Chondrocyte (in vitro differentiated cells): ENCODE data around the gene ACSL6. TPM values are rescaled to one million over a fixed set of nuclear protein-coding genes. Genes with fewer than 3 reads are reported as not detected.
A peak's percentile ranks its signal among the peaks of the same experiment; 100 is the strongest.

Source experiments
- DNase-seq: peaks from one replicate; pipeline ENCODE4 v3.0.0; 2021; ENCODE audit warnings: mixed read lengths, low spot score
- H3K27ac Mint-ChIP-seq: one replicate; pipeline ENCODE4 v1.8.0; 2021; ENCODE audit warnings: mild to moderate bottlenecking, moderate library complexity, mixed read lengths; ENCODE audit not compliant: unreplicated experiment
- H3K27me3 Mint-ChIP-seq: 2 replicates; pipeline ENCODE4 v1.8.0; 2021; ENCODE audit warnings: low read depth, mixed read lengths
- H3K36me3 Mint-ChIP-seq: 2 replicates; pipeline ENCODE4 v1.8.0; 2021; ENCODE audit warnings: low read depth, mixed read lengths
- H3K4me1 Mint-ChIP-seq: 2 replicates; pipeline ENCODE4 v1.8.0; 2021; ENCODE audit warnings: low read depth, mild to moderate bottlenecking, mixed read lengths
- H3K4me3 Mint-ChIP-seq: one replicate; pipeline ENCODE4 v1.8.0; 2021; ENCODE audit warnings: mild to moderate bottlenecking, moderate library complexity, mixed read lengths; ENCODE audit not compliant: unreplicated experiment
- H3K9me3 Mint-ChIP-seq: 2 replicates; pipeline ENCODE4 v1.8.0; 2021; ENCODE audit warnings: low read depth, mixed read lengths
- total RNA-seq: library from RNA; stranded (reverse); gene quantifications from 3 replicates; pipeline ENCODE4 v1.2.1, GENCODE V29; 2021
- TF ChIP-seq, protein P1 (sequence below): fragments of 200-600 bp; sonication (generic); IDR thresholded peaks from 2 replicates; pipeline ENCODE4 v1.5.0; 2021; ENCODE audit warnings: antibody characterized with exemption, mild to moderate bottlenecking, moderate library complexity

The ACSL6 gene
- total RNA-seq, 1 donor from 2014 or later = not detected

DNA sequence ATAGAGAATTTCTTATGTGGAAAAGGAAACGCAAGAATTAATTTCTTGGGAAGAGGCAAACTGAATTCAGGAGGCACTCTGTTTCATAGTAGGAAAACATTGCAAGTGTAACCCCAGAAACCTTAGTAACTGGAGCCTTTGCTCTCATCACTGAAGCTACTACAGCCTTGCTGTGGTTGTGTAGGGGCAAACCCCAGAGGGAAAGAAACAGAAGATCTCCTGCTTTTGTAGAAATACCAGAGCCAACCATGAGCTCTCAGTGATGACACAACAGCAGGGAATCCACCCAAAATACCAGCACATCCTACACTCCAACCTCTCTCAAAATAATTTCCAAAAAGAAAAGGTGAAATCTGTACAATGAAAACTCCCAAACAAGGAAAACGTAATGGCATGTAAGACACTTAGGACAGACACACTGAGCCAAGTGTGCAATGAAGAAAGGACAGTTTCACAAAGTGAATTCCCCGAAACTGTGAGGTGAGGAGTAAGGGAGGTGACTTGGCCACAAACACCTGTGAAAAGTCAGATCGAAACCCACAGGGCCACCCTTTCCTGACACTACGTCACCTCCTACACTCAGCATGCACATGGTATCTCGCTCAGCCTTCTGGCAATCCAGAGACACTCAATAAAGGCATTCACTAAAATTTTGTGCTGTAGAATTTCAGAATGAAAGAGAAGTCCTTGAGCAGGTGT lies 8.5 kb upstream of the ACSL6 start:
- no peak for DNase-seq
- no peaks in the 10 kb centered on the region for H3K4me1 Mint-ChIP-seq
- no peaks in the 10 kb centered on the region for H3K36me3 Mint-ChIP-seq
- H3K4me3 Mint-ChIP-seq = no peak overlapping the region
- H3K27ac Mint-ChIP-seq = no peak overlapping the region
- TF ChIP-seq, protein P1, sequence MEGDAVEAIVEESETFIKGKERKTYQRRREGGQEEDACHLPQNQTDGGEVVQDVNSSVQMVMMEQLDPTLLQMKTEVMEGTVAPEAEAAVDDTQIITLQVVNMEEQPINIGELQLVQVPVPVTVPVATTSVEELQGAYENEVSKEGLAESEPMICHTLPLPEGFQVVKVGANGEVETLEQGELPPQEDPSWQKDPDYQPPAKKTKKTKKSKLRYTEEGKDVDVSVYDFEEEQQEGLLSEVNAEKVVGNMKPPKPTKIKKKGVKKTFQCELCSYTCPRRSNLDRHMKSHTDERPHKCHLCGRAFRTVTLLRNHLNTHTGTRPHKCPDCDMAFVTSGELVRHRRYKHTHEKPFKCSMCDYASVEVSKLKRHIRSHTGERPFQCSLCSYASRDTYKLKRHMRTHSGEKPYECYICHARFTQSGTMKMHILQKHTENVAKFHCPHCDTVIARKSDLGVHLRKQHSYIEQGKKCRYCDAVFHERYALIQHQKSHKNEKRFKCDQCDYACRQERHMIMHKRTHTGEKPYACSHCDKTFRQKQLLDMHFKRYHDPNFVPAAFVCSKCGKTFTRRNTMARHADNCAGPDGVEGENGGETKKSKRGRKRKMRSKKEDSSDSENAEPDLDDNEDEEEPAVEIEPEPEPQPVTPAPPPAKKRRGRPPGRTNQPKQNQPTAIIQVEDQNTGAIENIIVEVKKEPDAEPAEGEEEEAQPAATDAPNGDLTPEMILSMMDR = no peak
- peaks cover 71% of the 10 kb centered on the region for H3K27me3 Mint-ChIP-seq
- no peaks in the 10 kb centered on the region for H3K9me3 Mint-ChIP-seq

DNA sequence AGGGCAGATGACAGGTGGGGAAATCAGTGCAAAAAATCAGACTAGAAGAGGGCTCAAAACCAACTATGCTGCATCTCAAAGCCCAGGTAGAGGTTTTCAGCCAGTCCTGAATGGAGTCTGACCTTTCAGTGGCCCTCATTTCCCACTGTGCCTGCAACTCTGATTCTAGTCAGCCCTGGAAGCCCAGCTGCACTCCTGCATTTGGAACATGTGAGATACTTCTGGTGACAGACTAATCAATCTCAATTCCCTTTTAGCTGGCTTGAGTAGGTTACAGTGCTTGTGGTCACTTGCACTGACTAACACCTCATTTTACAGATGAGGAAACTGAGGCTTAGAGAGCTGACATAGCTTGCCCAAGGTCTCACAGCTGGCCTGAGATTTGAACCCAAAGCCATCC lies 7.9 kb upstream of the ACSL6 start:
- no peaks in the 10 kb centered on the region for H3K4me1 Mint-ChIP-seq
- DNase-seq = no peak
- no peaks in the 10 kb centered on the region for H3K36me3 Mint-ChIP-seq
- H3K27ac Mint-ChIP-seq = no peak overlapping the region
- H3K4me3 Mint-ChIP-seq = no peak overlapping the region
- no peaks in the 10 kb centered on the region for H3K9me3 Mint-ChIP-seq
- H3K27me3 Mint-ChIP-seq = peaks cover 76% of the 10 kb centered on the region
- TF ChIP-seq, protein P1 = no peak

DNA sequence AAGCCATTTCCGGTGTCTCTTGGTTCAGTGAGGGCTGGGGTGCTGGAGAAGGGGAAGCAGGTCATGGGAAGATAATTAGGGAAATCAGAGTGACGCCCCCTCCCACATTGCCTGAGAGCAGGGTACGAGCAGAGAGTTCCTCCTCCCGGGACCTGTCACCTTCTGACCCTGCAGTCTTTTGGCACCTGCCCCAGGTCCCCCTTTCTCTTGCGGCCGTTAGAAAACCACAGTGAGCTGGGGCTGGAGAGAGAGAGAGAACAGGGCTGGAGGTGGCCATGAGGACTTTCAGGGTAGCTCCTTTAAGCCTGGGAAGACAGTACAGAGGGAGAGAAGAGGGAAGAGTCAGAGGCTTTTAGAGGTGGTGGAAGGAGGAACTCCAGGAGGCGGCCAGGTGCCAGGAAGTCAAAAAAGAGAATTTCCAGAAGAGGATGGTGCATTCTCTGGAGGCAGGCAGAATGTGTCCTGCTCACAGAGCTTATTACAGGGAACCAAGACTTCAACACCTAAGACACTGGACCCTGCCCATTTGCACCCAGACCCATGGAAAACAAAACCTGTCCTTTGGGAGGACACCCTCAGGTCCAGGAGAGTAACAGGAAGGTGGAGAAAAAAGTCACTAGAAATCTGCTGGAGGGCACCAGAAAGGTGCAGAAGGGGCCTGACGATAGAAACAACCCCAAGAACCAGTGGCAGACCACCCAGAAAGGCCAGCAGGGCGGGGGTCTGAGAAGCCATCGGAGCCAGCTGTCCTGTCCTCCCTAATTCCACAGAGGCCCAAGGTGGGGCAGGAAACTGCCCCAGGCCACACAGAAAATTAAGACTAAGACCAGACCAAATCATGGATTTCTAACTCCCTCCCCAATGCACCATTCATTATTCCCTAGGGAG lies 6.5 kb upstream of the ACSL6 start:
- no peak overlapping the region for H3K27ac Mint-ChIP-seq
- H3K36me3 Mint-ChIP-seq = no peaks in the 10 kb centered on the region
- H3K27me3 Mint-ChIP-seq = peaks cover 76% of the 10 kb centered on the region
- peak; percentile 26 for DNase-seq
- H3K9me3 Mint-ChIP-seq = no peaks in the 10 kb centered on the region
- no peaks in the 10 kb centered on the region for H3K4me1 Mint-ChIP-seq
- TF ChIP-seq, protein P1 = no peak
- H3K4me3 Mint-ChIP-seq = no peak overlapping the region

DNA sequence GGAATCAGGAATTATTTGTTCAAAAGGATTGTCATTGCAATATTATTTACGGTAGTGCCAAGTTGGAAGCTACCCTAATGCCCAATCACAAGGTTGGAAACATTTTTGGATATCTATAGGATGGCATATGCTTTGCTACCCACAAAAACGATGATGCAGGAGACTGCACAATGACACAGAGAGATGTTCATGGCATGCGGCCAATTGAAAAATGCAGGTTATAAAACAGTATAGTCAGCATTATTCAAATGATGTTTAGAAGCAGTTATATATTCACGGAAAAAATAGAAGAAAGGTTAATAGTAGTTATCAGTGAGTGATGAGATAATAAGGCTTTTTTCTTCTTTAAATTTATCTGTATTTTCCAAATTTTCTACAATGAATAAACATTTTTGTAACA lies 5.9 kb upstream of the ACSL6 start:
- Mint-ChIP-seq H3K4me1 (peaks cover 3% of the 10 kb centered on the region), H3K4me3 (no peak overlapping the region), H3K9me3 (no peaks in the 10 kb centered on the region), H3K27me3 (peaks cover 73% of the 10 kb centered on the region), H3K36me3 (no peaks in the 10 kb centered on the region), H3K27ac (no peak overlapping the region)
- DNase-seq = no peak
- TF ChIP-seq, protein P1 = no peak

DNA sequence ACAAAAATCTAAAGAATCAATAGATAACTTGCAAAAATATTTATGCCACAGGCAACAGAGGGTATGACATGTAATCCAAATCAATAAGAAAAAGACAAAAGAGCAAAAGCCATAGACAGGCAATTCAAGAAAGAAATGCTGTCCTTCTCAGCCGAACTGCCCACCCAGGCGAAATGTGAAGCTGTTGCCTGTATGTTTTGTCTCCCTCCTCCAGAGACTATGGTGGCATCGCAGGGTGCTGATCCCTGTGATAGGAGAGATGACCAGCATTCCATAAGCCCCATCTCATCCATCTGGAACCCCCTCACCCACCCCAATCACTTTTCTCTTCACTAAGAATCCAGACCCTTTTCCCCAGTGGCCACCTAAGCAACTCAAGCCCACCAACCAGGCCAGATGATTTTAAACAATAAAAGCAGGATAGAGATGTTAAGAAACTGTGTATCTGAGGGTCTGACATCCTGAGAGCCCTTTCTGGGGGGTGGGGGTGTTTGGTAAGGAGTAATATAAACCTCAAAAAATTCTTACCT lies 5.3 kb upstream of the ACSL6 start:
- DNase-seq = peak; percentile 42

More for the DNA sequence above, 5.3 kb upstream of the ACSL6 start:
- Mint-ChIP-seq H3K27me3 (peaks cover 71% of the 10 kb centered on the region), H3K27ac (no peak overlapping the region), H3K4me1 (peaks cover 4% of the 10 kb centered on the region), H3K9me3 (no peaks in the 10 kb centered on the region), H3K36me3 (no peaks in the 10 kb centered on the region), H3K4me3 (no peak overlapping the region)
- TF ChIP-seq, protein P1 = no peak
